HG03442 (cell line): Measurements from ENCODE around the gene EPHA10.
"Not testable (repeated sequence)": the region's sequence is repeated elsewhere in the genome, so short reads cannot be mapped to it uniquely, and the experiment has no call there.

Source experiments
- ATAC-seq: cut with Tn5 transposase; IDR thresholded peaks from one replicate; pipeline ENCODE4 v1.9.1; 2021; ENCODE audit warnings: mild to moderate bottlenecking, moderate library complexity; ENCODE audit not compliant: unreplicated experiment

EPHA10 gene

GRCh38 chr1:37771440-37771839 is 6.5 kb upstream of the EPHA10 start:
- ATAC-seq, result not testable (repeated sequence)

GRCh38 chr1:37767488-37767887 is 2.6 kb upstream of the EPHA10 start:
- ATAC-seq, result no peak

- ATAC-seq, result no peak
Observed at GRCh38 chr1:37765916-37766664, 1.2 kb upstream of the EPHA10 start.

GRCh38 chr1:37764414-37764825 is 500 bp downstream of the EPHA10 start:
- ATAC-seq, result no peak

- no peak for ATAC-seq
Observed at GRCh38 chr1:37763791-37764413, 1.0 kb downstream of the EPHA10 start.

GRCh38 chr1:37762516-37762915 is 2.4 kb downstream of the EPHA10 start:
- no peak for ATAC-seq

- ATAC-seq, result no peak
Observed at GRCh38 chr1:37761416-37762095, 3.4 kb downstream of the EPHA10 start.

GRCh38 chr1:37759451-37759850 is 5.5 kb downstream of the EPHA10 start:
- no peak for ATAC-seq

- no peak for ATAC-seq
Observed at GRCh38 chr1:37755951-37756560, 8.9 kb downstream of the EPHA10 start.

GRCh38 chr1:37755290-37755689 is 9.6 kb downstream of the EPHA10 start:
- no peak for ATAC-seq

- ATAC-seq, result no peak
Observed at GRCh38 chr1:37753473-37754321, 11.2 kb downstream of the EPHA10 start.

GRCh38 chr1:37752583-37753471 is 12.1 kb downstream of the EPHA10 start:
- ATAC-seq, result no peak

- no peak for ATAC-seq
Observed at GRCh38 chr1:37752213-37752582, 12.7 kb downstream of the EPHA10 start.

- ATAC-seq, result no peak
Observed at GRCh38 chr1:37748565-37748964, 16.4 kb downstream of the EPHA10 start.

GRCh38 chr1:37746806-37747205 is 18.1 kb downstream of the EPHA10 start:
- ATAC-seq, result no peak

GRCh38 chr1:37741662-37742061 is 23.3 kb downstream of the EPHA10 start:
- no peak for ATAC-seq

- ATAC-seq, result no peak
Observed at GRCh38 chr1:37741130-37741529, 23.8 kb downstream of the EPHA10 start.

GRCh38 chr1:37739222-37739621 is 25.7 kb downstream of the EPHA10 start:
- ATAC-seq, result no peak

GRCh38 chr1:37738619-37739018 is 26.3 kb downstream of the EPHA10 start:
- ATAC-seq, result not testable (repeated sequence)

GRCh38 chr1:37737975-37738374 is 26.9 kb downstream of the EPHA10 start:
- ATAC-seq, result not testable (repeated sequence)
